HEK293 (cell line): Measurements from ENCODE around the gene CADM4.

Experiments used
- INSM2 ChIP-seq: fragments of 450-650 bp; formaldehyde crosslinking; IDR thresholded peaks from 2 replicates; pipeline ENCODE4 v1.5.1; 2016; ENCODE audit warnings: missing biosample characterization, missing genetic modification characterization
- KLF9 ChIP-seq: fragments of 450-650 bp; formaldehyde crosslinking; IDR thresholded peaks from 2 replicates; pipeline ENCODE4 v1.5.1; 2016; ENCODE audit warnings: missing biosample characterization, missing genetic modification characterization, low read depth
- MZF1 ChIP-seq: fragments of 450-650 bp; formaldehyde crosslinking; IDR thresholded peaks from 2 replicates; pipeline ENCODE4 v1.5.1; 2017; ENCODE audit warnings: missing biosample characterization, missing genetic modification characterization, borderline replicate concordance
- OSR2 ChIP-seq: fragments of 450-650 bp; formaldehyde crosslinking; IDR thresholded peaks from 2 replicates; pipeline ENCODE4 v1.5.1; 2016; ENCODE audit warnings: missing biosample characterization, missing genetic modification characterization
- WT1 ChIP-seq: fragments of 450-650 bp; formaldehyde crosslinking; IDR thresholded peaks from 2 replicates; pipeline ENCODE4 v1.5.1; 2016; ENCODE audit warnings: missing biosample characterization, missing genetic modification characterization
- ZBTB10 ChIP-seq: fragments of 450-650 bp; formaldehyde crosslinking; IDR thresholded peaks from 2 replicates; pipeline ENCODE4 v1.5.1; 2016; ENCODE audit warnings: missing biosample characterization, missing genetic modification characterization
- ZBTB20 ChIP-seq: fragments of 450-650 bp; formaldehyde crosslinking; IDR thresholded peaks from 2 replicates; pipeline ENCODE4 v1.5.1; 2016; ENCODE audit warnings: missing biosample characterization, missing genetic modification characterization
- ZBTB6 ChIP-seq: fragments of 450-650 bp; formaldehyde crosslinking; IDR thresholded peaks from 2 replicates; pipeline ENCODE4 v1.5.1; 2017; ENCODE audit warnings: missing biosample characterization, missing genetic modification characterization
- ZNF133 ChIP-seq: fragments of 450-650 bp; formaldehyde crosslinking; IDR thresholded peaks from 2 replicates; pipeline ENCODE4 v1.5.1; 2016; ENCODE audit warnings: missing biosample characterization, missing genetic modification characterization
- ZNF16 ChIP-seq: fragments of 450-650 bp; formaldehyde crosslinking; IDR thresholded peaks from 2 replicates; pipeline ENCODE4 v1.5.1; 2016; ENCODE audit warnings: low read depth, missing biosample characterization, missing genetic modification characterization
- ZNF2 ChIP-seq: fragments of 450-650 bp; formaldehyde crosslinking; IDR thresholded peaks from 2 replicates; pipeline ENCODE4 v1.5.1; 2016; ENCODE audit warnings: missing biosample characterization, missing genetic modification characterization
- ZNF37A ChIP-seq: fragments of 450-650 bp; IDR thresholded peaks from 2 replicates; pipeline ENCODE4 v1.5.1; 2018; ENCODE audit warnings: missing biosample characterization, missing genetic modification characterization
- ZNF488 ChIP-seq: fragments of 450-650 bp; formaldehyde crosslinking; IDR thresholded peaks from 2 replicates; pipeline ENCODE4 v1.5.1; 2016; ENCODE audit warnings: missing biosample characterization, missing genetic modification characterization
- ZNF692 ChIP-seq: fragments of 450-650 bp; formaldehyde crosslinking; IDR thresholded peaks from 2 replicates; pipeline ENCODE4 v1.5.1; 2016; ENCODE audit warnings: missing biosample characterization, missing genetic modification characterization
- ZNF777 ChIP-seq: fragments of 450-650 bp; formaldehyde crosslinking; IDR thresholded peaks from 2 replicates; pipeline ENCODE4 v1.5.1; 2017; ENCODE audit warnings: missing biosample characterization, missing genetic modification characterization, borderline replicate concordance
- ZNF792 ChIP-seq: fragments of 450-650 bp; formaldehyde crosslinking; IDR thresholded peaks from 2 replicates; pipeline ENCODE4 v1.5.1; 2016; ENCODE audit warnings: missing biosample characterization, missing genetic modification characterization
- ZNF843 ChIP-seq: fragments of 450-650 bp; formaldehyde crosslinking; IDR thresholded peaks from 2 replicates; pipeline ENCODE4 v1.5.1; 2016; ENCODE audit warnings: missing biosample characterization, missing genetic modification characterization
- ZSCAN4 ChIP-seq: fragments of 450-650 bp; formaldehyde crosslinking; IDR thresholded peaks from 2 replicates; pipeline ENCODE4 v1.5.1; 2017; ENCODE audit warnings: missing biosample characterization, missing genetic modification characterization

CADM4 gene

GRCh38 chr19:43675906-43676305, 36.3 kb upstream of the CADM4 start (continued):
- TF ChIP-seq KLF9 (peak; percentile 16; the same call in 1 of the 2 replicates), ZBTB10 (no peak), ZNF692 (tag by site-specific recombination) (no peak), ZNF16 (tag by site-specific recombination) (no peak), ZNF133 (tag by site-specific recombination) (peak; percentile 45; the same call in 1 of the 2 replicates), WT1 (tag by site-specific recombination) (no peak), ZBTB20 (peak; percentile 22; the same call in 1 of the 2 replicates), OSR2 (no peak), ZSCAN4 (tag by site-specific recombination) (peak; percentile 98), ZNF777 (tag by site-specific recombination) (peak; percentile 17; the same call in 1 of the 2 replicates), MZF1 (tag by site-specific recombination) (no peak), ZNF488 (peak; percentile 56; the same call in 1 of the 2 replicates), ZNF843 (tag by site-specific recombination) (0 out of 2 replicates have a peak, but pooled peaks have one; percentile 22), INSM2 (no peak), ZNF37A (tag by site-specific recombination) (no peak), ZNF792 (peak; percentile 33; the same call in 1 of the 2 replicates), ZBTB6 (no peak), ZNF2 (tag by site-specific recombination) (0 out of 2 replicates have a peak, but pooled peaks have one; percentile 46)
